ENCODE data around the gene EVA1B.

EVA1B gene

DNA sequence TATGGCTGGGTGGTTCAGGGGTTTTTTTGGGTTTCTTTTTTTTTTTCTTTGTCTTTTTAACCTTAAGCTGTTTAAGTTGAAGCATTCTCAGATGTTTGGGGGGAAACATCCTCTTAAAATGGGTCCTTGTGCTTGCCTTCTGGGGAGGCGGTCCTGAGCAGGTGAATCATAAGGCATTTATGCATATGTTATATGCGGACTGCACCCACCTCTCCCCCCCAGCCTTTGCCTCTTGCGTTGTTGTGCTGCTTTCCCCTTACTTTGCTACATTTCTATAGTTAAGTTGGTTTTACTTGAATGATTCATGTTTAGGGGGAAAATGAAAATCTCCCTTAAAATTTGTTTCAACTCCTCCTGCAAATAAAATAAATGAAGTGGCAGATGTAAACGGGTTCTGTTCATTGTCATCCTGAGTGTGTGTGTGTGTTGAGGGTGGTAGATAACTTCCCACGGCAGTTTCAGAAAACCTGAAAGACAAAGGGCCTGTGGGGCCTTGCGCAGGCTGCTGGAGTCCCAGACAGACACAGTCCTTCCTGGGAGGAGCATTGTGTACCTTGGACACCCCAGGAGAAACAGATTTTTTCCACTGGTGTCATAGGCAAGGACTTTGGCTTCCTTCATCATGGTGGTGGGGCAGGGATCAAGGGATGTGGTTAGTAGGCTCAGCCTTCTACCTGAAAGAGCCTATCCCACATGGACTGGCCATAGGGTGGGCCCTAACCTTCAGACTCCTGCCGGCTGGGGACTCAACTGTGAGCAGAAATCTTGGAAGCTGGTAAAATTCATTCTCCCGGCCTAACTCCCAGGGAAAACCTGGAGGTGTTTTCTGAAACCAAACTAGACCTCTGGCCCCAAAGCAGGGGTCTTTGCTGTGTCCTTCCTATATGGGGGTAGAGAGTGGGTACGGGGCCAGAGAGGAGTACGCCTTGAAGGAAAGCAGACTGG, 18.2 kb downstream of the EVA1B start:
- CTCF ChIA-PET = interaction anchor here (1.0 to 2.6 kb wide), 7 partner anchors 10 to 117 kb away, joined by 3 to 8 read pairs (median 4); no protein-coding TSS in a partner anchor
- DNase-seq (ENCODE audit: low read depth, low spot score) = no peak
- no peak overlapping the region for H3K4me3 ChIP-seq (ENCODE audit: low read depth, low read length)
- TF ChIP-seq, protein P1, sequence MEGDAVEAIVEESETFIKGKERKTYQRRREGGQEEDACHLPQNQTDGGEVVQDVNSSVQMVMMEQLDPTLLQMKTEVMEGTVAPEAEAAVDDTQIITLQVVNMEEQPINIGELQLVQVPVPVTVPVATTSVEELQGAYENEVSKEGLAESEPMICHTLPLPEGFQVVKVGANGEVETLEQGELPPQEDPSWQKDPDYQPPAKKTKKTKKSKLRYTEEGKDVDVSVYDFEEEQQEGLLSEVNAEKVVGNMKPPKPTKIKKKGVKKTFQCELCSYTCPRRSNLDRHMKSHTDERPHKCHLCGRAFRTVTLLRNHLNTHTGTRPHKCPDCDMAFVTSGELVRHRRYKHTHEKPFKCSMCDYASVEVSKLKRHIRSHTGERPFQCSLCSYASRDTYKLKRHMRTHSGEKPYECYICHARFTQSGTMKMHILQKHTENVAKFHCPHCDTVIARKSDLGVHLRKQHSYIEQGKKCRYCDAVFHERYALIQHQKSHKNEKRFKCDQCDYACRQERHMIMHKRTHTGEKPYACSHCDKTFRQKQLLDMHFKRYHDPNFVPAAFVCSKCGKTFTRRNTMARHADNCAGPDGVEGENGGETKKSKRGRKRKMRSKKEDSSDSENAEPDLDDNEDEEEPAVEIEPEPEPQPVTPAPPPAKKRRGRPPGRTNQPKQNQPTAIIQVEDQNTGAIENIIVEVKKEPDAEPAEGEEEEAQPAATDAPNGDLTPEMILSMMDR (IDR thresholded peaks at IDR 0.05; ENCODE audit: insufficient read depth, low read length, missing control alignments) = no peak
- POLR2A ChIA-PET = interaction anchor here (1.7 to 1.8 kb wide), 2 partner anchors 16 to 155 kb away, joined by 5 to 13 read pairs; no protein-coding TSS in a partner anchor

DNA sequence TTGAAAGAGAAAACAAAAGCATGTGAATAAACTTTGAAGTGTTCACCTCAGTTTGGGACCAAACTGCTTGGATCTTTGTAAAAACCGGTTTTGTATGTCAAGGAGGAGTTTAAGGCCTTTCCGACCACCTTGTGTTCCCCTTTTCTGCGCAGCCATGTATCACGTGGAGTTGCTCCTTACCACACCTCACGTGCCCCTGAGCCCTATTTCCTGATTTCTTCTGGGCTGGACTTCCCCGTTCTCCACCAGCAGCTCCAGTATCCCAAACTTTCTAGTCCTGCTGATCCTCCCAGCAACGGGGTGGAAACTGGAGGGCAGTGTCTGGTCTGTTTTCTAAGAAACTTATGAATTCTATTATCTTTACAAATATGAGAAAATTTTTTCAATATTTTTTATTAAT, 18.9 kb downstream of the EVA1B start:
- no peak overlapping the region for H3K4me3 ChIP-seq (ENCODE audit: low read depth, low read length)
- TF ChIP-seq, protein P1 (IDR thresholded peaks at IDR 0.05; ENCODE audit: insufficient read depth, low read length, missing control alignments) = no peak
- CTCF ChIA-PET = interaction anchor here (0.8 to 7.5 kb wide), 3 partner anchors 16 to 155 kb away, joined by 3 to 126 read pairs (median 8); no protein-coding TSS in a partner anchor
- POLR2A ChIA-PET = no interaction called here
- no peak for DNase-seq (ENCODE audit: low read depth, low spot score)

- TF ChIP-seq, protein P1 (IDR thresholded peaks at IDR 0.05; ENCODE audit: insufficient read depth, low read length, missing control alignments) = no peak
- POLR2A ChIA-PET = no interaction called here
- H3K4me3 ChIP-seq (ENCODE audit: low read depth, low read length) = no peak overlapping the region
- no peak for DNase-seq (ENCODE audit: low read depth, low spot score)
- CTCF ChIA-PET = interaction anchor here (0.8 to 7.5 kb wide), 5 partner anchors 10 to 154 kb away, joined by 3 to 126 read pairs (median 8); no protein-coding TSS in a partner anchor
Measured at GRCh38 chr1:36303650-36304360, 19.6 kb downstream of the EVA1B start.

DNA sequence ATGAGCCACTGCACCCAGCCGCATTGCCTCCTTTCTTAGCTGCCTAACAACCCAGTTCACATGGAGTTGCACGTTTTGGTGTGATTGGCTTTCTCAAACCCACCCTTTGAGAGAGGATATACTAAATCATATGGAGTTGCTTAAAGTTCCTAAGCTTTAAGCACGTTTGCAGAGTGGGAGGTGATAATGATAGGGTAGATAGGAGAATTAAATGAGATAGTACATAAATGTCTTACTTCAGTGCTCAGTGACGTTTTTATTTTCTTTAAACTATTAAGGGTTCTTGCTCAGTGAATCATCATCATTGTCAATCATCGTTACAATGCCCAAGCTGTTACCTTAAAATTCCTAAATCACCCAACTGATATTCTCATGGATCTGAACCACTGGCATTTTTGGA, 20.2 kb downstream of the EVA1B start:
- ChIA-PET CTCF (interaction anchor here (1.3 to 7.5 kb wide), 4 partner anchors 10 to 203 kb away, joined by 3 to 126 read pairs (median 8); no protein-coding TSS in a partner anchor), POLR2A (no interaction called here)
- TF ChIP-seq, protein P1 (IDR thresholded peaks at IDR 0.05; ENCODE audit: insufficient read depth, low read length, missing control alignments) = no peak
- H3K4me3 ChIP-seq (ENCODE audit: low read depth, low read length) = no peak overlapping the region
- no peak for DNase-seq (ENCODE audit: low read depth, low spot score)

- POLR2A ChIA-PET = no interaction called here
Measured at GRCh38 chr1:36301220-36301619, 22.2 kb downstream of the EVA1B start.

More at GRCh38 chr1:36301220-36301619, 22.2 kb downstream of the EVA1B start:
- no peak overlapping the region for H3K4me3 ChIP-seq (ENCODE audit: low read depth, low read length)
- TF ChIP-seq, protein P1 (IDR thresholded peaks at IDR 0.05; ENCODE audit: insufficient read depth, low read length, missing control alignments) = no peak
- DNase-seq (ENCODE audit: low read depth, low spot score) = no peak
- CTCF ChIA-PET = interaction anchor here (1.0 to 7.5 kb wide), 9 partner anchors 9 to 167 kb away, joined by 3 to 126 read pairs (median 5); partner anchors contain the start of gene TRAPPC3
